Loucy (cell line): ENCODE results near the gene CLDN10.

Experiments
- H2AFZ ChIP-seq: fragments of 200-600 bp; sonication (generic); 2 replicates; pipeline ENCODE4 v1.6.0; 2016; ENCODE audit warnings: antibody characterized with exemption, mild to moderate bottlenecking, low read length, moderate library complexity
- H3F3A ChIP-seq: fragments of 200-600 bp; 2 replicates; pipeline ENCODE4 v1.6.0; 2016; ENCODE audit warnings: antibody characterized with exemption, low read depth, mild to moderate bottlenecking
- H3K27me3 ChIP-seq: fragments of 200-600 bp; sonication (generic); 2 replicates; pipeline ENCODE4 v1.6.1; 2014; ENCODE audit warnings: low read length, mild to moderate bottlenecking; ENCODE audit not compliant: insufficient read depth, poor library complexity, severe bottlenecking
- H3K36me3 ChIP-seq: fragments of 200-600 bp; sonication (generic); 2 replicates; pipeline ENCODE4 v1.6.1; 2016; ENCODE audit warnings: low read length; ENCODE audit not compliant: insufficient read depth
- H3K4me1 ChIP-seq: fragments of 200-600 bp; sonication (generic); 2 replicates; pipeline ENCODE4 v1.5.1; 2014; ENCODE audit warnings: low read length, mild to moderate bottlenecking; ENCODE audit not compliant: insufficient read depth, poor library complexity, severe bottlenecking
- H3K4me2 ChIP-seq: fragments of 200-600 bp; sonication (generic); 2 replicates; pipeline ENCODE4 v1.6.0; 2014; ENCODE audit warnings: antibody characterized with exemption, low read length, low read depth, mild to moderate bottlenecking; ENCODE audit not compliant: poor library complexity, severe bottlenecking
- H3K4me3 ChIP-seq: fragments of 200-600 bp; sonication (generic); 2 replicates; pipeline ENCODE4 v1.5.1; 2014; ENCODE audit warnings: low read length, mild to moderate bottlenecking, mixed read lengths; ENCODE audit not compliant: poor library complexity, severe bottlenecking
- H3K79me2 ChIP-seq: fragments of 200-600 bp; sonication (generic); 2 replicates; pipeline ENCODE4 v1.6.1; 2014; ENCODE audit warnings: low read length; ENCODE audit not compliant: insufficient read depth
- H3K9ac ChIP-seq: fragments of 200-600 bp; sonication (generic); 2 replicates; pipeline ENCODE4 v1.6.0; 2014; ENCODE audit warnings: mild to moderate bottlenecking, low read depth, low read length, moderate library complexity; ENCODE audit not compliant: poor library complexity, severe bottlenecking
- H3K9me2 ChIP-seq: fragments of 200-600 bp; sonication (generic); replicated peaks from 2 replicates; pipeline ENCODE4 v1.6.1; 2016; ENCODE audit warnings: low read depth, low read length, mixed read lengths
- H3K9me3 ChIP-seq: fragments of 200-600 bp; sonication (generic); 2 replicates; pipeline ENCODE4 v1.6.1; 2014; ENCODE audit warnings: mild to moderate bottlenecking, antibody characterized with exemption, low read length, low read depth; ENCODE audit not compliant: insufficient read depth
- H4K20me1 ChIP-seq: fragments of 200-600 bp; sonication (generic); 2 replicates; pipeline ENCODE4 v1.6.0; 2014; ENCODE audit warnings: antibody characterized with exemption, low read length, mild to moderate bottlenecking; ENCODE audit not compliant: insufficient read depth, poor library complexity, severe bottlenecking
- EZH2phosphoT487 ChIP-seq: fragments of 200-600 bp; IDR thresholded peaks from 2 replicates; pipeline ENCODE4 v1.6.1; 2018; ENCODE audit warnings: antibody characterized with exemption, mild to moderate bottlenecking, moderate library complexity, borderline replicate concordance
- TF ChIP-seq, protein P1 (sequence below): fragments of 200-600 bp; sonication (generic); conservative IDR thresholded peaks from 2 replicates; pipeline ENCODE4 v1.5.1; 2014; ENCODE audit warnings: mild to moderate bottlenecking, antibody characterized with exemption, low read length

The CLDN10 gene

DNA sequence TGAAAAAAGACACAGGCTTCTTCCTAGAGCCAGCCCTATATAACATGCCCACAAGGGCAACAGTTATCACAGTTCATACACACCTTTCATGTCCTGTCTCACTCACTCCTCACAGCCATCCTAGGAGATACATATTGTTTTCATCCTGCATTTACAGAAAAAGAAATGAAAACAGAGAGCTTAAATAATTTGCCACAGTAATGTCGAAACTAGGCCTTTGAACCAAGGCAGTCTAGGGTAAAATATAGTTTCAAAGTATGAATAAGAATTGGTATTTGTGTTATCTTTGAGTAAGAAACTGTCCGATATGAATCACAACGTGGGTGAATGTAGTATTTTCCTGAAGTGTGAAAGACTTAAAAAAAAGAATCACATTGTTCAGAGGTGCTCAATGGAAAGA lies 26.8 kb downstream of the CLDN10 start:
- H2AFZ ChIP-seq = no peak overlapping the region
- H3K9me2 ChIP-seq = no peaks in the 10 kb centered on the region
- TF ChIP-seq, protein P1, sequence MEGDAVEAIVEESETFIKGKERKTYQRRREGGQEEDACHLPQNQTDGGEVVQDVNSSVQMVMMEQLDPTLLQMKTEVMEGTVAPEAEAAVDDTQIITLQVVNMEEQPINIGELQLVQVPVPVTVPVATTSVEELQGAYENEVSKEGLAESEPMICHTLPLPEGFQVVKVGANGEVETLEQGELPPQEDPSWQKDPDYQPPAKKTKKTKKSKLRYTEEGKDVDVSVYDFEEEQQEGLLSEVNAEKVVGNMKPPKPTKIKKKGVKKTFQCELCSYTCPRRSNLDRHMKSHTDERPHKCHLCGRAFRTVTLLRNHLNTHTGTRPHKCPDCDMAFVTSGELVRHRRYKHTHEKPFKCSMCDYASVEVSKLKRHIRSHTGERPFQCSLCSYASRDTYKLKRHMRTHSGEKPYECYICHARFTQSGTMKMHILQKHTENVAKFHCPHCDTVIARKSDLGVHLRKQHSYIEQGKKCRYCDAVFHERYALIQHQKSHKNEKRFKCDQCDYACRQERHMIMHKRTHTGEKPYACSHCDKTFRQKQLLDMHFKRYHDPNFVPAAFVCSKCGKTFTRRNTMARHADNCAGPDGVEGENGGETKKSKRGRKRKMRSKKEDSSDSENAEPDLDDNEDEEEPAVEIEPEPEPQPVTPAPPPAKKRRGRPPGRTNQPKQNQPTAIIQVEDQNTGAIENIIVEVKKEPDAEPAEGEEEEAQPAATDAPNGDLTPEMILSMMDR = no peak
- TF ChIP-seq EZH2phosphoT487 = no peak
- no peaks in the 10 kb centered on the region for H3K27me3 ChIP-seq
- no peak overlapping the region for H3K4me3 ChIP-seq
- H3K79me2 ChIP-seq = no peaks in the 10 kb centered on the region
- no peaks in the 10 kb centered on the region for H3F3A ChIP-seq
- H3K4me1 ChIP-seq = no peaks in the 10 kb centered on the region
- H3K9me3 ChIP-seq = no peaks in the 10 kb centered on the region
- no peaks in the 10 kb centered on the region for H4K20me1 ChIP-seq
- no peak overlapping the region for H3K9ac ChIP-seq
- H3K4me2 ChIP-seq = no peak overlapping the region
- H3K36me3 ChIP-seq = no peaks in the 10 kb centered on the region

DNA sequence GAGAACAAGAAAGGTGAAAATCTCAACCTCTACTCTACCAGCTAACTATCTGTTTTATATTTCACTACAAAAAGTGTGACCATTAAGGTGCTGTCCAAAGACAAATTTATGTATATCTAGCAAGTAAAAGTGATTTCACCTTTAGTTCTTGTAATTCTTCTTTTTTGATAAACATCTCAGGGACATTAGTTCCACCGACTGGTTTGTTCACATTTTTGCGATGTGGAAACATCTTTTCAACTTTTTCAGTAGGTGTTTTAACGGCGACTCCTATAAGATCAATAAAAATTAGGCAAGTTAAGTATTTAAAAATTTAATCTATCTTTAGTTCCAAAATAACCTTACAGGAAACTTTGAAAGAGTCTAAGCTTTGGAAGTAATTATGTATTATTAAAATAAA lies 33.3 kb downstream of the CLDN10 start:
- Histone ChIP-seq H3K4me3 (no peak overlapping the region), H3K9me2 (no peaks in the 10 kb centered on the region), H3K4me1 (no peaks in the 10 kb centered on the region), H3K79me2 (no peaks in the 10 kb centered on the region), H3F3A (no peaks in the 10 kb centered on the region), H4K20me1 (no peaks in the 10 kb centered on the region), H2AFZ (no peak overlapping the region), H3K36me3 (no peaks in the 10 kb centered on the region), H3K9ac (no peak overlapping the region), H3K9me3 (no peaks in the 10 kb centered on the region), H3K4me2 (no peak overlapping the region), H3K27me3 (no peaks in the 10 kb centered on the region)
- no peak for TF ChIP-seq EZH2phosphoT487
- TF ChIP-seq, protein P1 = no peak

DNA sequence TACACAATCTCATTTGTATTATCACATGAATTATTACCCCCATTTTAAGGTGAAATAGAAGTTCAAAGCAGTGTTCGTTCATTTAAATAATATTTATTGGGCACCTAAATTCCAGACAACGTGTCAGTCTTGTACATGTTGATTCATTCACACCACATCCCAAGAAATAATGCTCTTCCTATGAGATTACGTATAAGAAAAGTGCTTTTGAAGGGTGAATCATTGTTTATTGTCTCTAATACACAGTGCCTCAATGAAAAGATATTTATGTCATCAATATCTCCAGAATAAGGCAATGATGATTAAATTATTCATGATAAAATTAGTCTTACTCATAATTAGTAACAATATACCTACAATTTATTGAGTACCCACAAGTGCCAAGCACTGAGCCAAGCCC lies 35.6 kb downstream of the CLDN10 start:
- Histone ChIP-seq H3F3A (no peaks in the 10 kb centered on the region), H2AFZ (no peak overlapping the region), H3K9me2 (no peaks in the 10 kb centered on the region), H4K20me1 (no peaks in the 10 kb centered on the region), H3K36me3 (no peaks in the 10 kb centered on the region), H3K9ac (no peak overlapping the region), H3K9me3 (no peaks in the 10 kb centered on the region), H3K79me2 (no peaks in the 10 kb centered on the region), H3K27me3 (no peaks in the 10 kb centered on the region), H3K4me2 (no peak overlapping the region), H3K4me3 (no peak overlapping the region), H3K4me1 (no peaks in the 10 kb centered on the region)
- TF ChIP-seq EZH2phosphoT487 = no peak
- TF ChIP-seq, protein P1 = no peak
